Measurements from ENCODE around the gene GJC2.

The GJC2 gene

GRCh38 chr1:228190182-228190581 lies 40.5 kb downstream of the GJC2 start:
- no peak for DNase-seq (ENCODE audit: low read depth, low spot score)

DNA sequence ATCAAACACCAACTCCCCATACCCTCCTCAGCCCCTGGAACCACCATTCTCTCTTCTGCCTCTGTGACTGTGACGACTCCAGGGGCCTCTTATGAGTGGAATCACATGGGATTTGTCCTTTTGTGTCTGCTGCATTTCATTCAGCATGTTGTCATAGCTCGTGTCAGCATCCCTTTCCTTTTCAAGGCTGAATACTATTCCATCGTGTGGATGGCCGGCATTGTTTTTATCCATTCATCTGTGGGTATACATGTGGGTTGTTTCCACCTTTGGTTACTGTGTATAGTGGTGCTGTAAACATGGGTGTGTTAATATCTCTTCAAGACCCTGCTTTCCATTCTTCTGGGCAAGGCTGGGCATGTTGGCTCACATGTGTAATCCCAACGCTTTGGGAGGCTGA lies 41.0 kb downstream of the GJC2 start:
- no peak for DNase-seq (ENCODE audit: low read depth, low spot score)

DNA sequence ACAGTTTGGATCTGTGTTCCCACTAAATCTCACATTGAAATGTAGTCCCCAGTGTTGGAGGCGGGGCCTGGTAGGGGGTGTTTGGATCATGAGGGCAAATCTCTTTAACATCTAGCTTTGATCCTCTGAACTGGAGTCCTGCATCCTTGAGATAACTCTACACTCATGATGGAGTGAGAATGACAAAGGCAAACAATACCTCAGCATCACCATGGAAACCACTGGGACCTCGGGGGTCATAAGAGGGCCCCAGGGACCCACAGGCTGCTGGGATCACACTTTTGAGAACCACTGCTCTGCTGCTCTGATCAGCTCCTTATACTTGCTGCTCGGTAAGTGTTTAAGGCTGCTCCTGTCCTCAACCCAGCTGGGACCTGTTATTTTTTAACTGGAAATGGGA lies 44.7 kb downstream of the GJC2 start:
- DNase-seq (ENCODE audit: low read depth, low spot score) = no peak

DNA sequence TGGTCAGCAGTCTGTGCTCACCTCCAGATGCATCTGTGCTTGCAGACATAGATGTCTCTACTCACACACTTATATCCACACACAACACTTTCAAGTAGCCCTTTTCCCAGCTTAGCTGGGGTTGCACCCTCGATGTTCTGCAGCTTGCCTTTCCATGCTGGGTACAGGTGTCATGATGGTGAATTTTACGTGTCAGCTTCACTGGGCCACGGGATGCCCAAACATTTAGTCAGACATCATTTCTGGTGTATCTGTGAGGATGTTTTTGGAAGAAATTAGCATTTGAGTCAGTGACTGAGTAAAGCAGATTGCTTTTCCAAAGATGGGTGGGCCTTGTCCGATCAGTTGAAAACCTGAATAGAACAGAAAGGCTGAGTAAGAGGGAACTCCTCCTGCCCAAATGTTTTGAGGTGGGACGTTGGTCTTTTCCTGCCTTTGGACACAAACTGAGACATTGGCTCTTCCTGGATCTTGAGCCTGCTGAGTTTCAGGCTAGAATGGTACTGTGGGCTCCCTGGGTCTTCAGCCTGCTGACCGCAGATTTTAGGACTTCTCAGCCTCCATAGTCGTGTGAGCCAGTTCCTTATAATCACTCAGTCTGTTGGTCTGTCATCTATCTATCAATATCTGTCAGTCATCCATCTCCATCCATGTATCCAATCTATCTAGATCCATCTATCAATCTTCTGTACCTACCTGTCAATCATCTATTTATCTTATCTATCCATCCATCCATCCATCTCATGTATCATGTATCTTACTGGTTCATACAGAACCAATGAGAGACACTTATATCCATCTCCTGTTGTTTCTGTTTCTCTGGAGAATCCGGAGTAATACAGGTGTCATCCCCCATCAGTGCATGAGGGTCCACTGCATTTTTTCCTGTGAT lies 45.4 kb downstream of the GJC2 start:
- DNase-seq (ENCODE audit: low read depth, low spot score) = no peak

- no peak for DNase-seq (ENCODE audit: low read depth, low spot score)
Measured at GRCh38 chr1:228197555-228198147, 47.9 kb downstream of the GJC2 start.

- DNase-seq (ENCODE audit: low read depth, low spot score) = no peak
Measured at GRCh38 chr1:228198977-228199590, 49.4 kb downstream of the GJC2 start.

DNA sequence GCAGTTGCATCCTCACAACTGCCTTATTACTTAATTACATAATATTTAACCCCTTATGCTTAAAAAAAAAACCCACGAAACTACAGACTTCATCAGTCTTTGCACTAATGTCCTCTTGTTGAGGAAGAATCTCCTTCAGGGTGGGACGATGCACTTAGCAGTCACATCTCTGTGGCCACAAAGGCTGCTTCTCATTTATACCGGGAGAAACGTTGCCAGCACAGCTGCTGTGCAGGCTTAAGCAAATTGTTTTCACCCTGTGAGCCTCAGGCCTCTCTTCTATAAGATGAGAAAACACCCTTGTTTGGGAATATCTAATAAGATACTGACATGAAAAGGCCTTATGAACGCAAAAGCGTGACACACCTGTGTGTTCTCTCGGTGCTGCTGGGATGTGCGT lies 55.2 kb downstream of the GJC2 start:
- DNase-seq (ENCODE audit: low read depth, low spot score) = no peak

GRCh38 chr1:228205526-228206436 lies 56.1 kb downstream of the GJC2 start:
- no peak for DNase-seq (ENCODE audit: low read depth, low spot score)

DNA sequence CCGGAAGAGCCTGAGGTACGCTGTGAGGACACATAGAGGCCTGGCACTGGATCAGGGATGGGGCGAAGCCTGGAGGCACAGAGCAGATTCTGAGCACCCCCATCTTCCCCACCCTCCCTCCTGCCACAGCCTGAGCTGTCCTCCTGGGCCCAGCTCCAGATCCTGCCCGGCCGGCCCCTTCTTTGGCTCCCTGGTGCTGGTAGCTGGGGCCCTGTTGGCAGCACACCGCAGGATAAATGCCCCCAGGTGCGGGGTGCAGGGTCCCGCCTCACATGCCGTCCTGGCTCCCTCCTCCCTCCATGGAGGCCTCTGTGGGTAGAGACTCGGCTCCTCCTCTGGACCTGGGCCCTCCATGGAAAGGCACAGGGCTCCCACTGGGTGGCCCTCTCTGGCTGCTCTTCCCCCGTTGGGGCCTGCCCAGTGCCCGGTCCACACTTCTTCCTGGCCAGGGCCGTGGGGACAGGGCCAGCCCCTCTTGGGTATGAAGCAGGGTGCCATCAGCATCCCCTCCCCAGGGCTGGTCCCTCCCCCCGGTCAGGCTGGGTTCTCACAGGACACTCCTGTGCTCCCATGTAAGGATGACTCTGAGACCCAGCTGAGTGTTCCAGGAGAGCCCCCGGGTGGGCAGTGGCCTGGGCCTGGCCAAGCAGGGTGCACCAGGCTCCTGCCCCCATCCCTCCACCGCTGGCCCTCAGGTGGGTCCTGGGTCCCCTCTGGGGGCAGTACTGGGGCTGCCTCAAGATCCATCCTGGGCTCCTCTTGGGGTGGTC lies 57.0 kb downstream of the GJC2 start:
- DNase-seq (ENCODE audit: low read depth, low spot score) = no peak

GRCh38 chr1:228207381-228207810 lies 57.7 kb downstream of the GJC2 start:
- DNase-seq (ENCODE audit: low read depth, low spot score) = no peak

DNA sequence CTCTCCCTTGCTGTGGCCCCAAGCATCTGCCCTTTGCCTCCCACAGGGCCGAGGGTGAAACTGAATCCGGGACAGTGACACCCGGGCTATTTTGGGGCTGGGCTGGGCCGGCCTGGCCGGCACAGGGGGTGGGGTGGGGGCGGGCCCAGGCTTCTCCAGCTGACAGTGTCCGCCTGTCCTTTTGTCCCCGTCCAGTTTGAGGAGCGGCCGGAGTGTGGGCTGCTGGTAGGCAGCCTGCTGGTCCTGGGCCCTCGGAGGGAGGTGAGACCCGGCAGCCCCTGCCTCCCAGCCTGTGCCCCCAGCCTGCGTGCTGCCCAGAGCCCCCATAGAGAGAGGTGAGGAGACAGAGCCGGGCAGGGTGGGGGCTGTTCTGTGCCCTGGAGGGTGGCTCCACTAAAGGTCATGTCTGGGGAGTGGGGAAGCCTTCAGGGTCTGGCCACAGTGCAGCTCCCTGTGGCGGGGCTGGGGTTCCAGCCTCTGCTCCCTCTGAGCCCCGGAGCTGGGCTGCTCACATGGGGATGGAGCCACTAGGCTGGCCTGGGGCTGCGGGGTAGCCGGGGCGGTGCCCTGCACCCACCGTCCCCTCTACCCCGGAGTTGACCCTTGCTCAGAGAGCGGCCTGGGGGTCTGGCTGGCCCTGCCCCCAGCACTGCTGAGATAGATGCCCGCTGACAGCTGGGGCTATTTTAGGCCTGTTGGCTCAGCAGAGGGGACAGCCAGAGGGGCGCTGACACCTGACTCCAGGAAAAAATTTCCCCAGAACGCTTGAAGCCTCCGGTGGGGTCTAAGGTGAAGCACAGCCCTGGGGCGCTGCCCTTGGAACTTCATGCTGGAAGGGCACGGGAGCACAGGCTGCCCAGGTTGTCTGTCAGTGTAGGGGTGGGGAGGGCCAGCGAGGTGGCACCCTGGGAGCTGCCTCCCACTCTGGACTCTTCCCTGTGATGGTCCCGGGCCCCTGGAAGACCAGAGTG lies 58.4 kb downstream of the GJC2 start, which contains the start of gene OBSCN:
Gene OBSCN (plus strand): TSS at position 194 of the 971 bp plus-strand sequence. CDS start 3,740 bp downstream, outside the sequence.
- DNase-seq (ENCODE audit: low read depth, low spot score) = no peak

DNA sequence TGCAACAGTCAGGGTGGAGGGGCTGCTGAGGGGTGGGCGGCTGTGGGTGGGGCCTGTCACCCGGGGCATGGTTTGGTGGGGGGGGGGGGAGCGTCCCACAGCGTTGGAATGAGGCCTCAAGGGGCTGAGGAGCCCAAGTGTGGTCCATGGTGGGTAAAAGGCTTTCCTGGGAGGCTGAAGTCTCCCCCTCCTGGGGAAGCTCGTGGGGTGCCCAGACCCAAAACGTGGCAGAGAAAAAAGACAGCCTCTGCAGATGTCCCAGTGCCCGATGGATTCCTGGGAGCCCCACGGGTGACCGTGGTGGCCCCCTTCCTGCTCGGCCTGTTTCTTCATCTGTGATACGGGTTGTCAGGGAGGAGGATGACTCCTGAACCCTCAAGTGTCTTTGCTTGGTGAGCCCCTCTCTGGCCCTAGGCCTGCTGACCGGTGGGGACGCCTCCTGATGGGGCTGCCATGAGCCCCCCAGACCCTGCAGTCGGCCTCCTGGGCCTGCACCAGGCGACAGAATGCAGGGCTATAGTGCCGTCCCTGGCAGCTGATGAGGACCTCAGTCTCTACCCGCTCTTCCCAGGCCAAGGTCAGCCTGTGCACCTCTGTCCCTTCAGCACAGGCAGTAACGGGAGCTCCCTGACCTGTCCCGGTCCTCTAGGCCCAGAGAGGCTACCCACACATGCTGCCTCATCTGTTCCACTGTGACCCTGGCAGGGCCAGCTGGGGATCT lies 59.3 kb downstream of the GJC2 start:
- no peak for DNase-seq (ENCODE audit: low read depth, low spot score)

All from ELF-1 (cell line).